Endodermal cell (in vitro differentiated cells): ENCODE data around the gene HIF1A. TPM values are rescaled to one million over a fixed set of nuclear protein-coding genes. Genes with fewer than 3 reads are reported as not detected.

Experiments used
- DNase-seq: peaks from one replicate; pipeline ENCODE4 v3.0.0-alpha.2; 2017
- H3K27ac ChIP-seq: 2 replicates; pipeline ENCODE4 v1.5.1; 2013; ENCODE audit warnings: mild to moderate bottlenecking, low read depth, low read length, moderate library complexity
- H3K27me3 ChIP-seq: 2 replicates; pipeline ENCODE4 v1.6.1; 2013; ENCODE audit warnings: mild to moderate bottlenecking, low read length, moderate library complexity; ENCODE audit not compliant: insufficient read depth, control insufficient read depth, poor library complexity, severe bottlenecking
- H3K36me3 ChIP-seq: 2 replicates; pipeline ENCODE4 v1.7.0; 2013; ENCODE audit warnings: mild to moderate bottlenecking, low read length, moderate library complexity; ENCODE audit not compliant: control insufficient read depth, insufficient read depth
- H3K4me1 ChIP-seq: one replicate; pipeline ENCODE4 v1.7.0; 2013; ENCODE audit warnings: low read length; ENCODE audit not compliant: control insufficient read depth, insufficient read depth
- H3K4me3 ChIP-seq: 2 replicates; pipeline ENCODE4 v1.5.1; 2013; ENCODE audit warnings: mild to moderate bottlenecking, low read length, moderate library complexity
- H3K9ac ChIP-seq: 2 replicates; pipeline ENCODE4 v1.6.1; 2013; ENCODE audit warnings: mild to moderate bottlenecking, low read length, moderate library complexity; ENCODE audit not compliant: poor library complexity, severe bottlenecking; ENCODE audit errors: extremely low read depth
- H3K9me3 ChIP-seq: 2 replicates; pipeline ENCODE4 v1.6.1; 2013; ENCODE audit warnings: mild to moderate bottlenecking, low read length, moderate library complexity; ENCODE audit not compliant: control insufficient read depth
- H3K27ac Mint-ChIP-seq: 2 replicates; pipeline ENCODE4 v1.8.0; 2020; ENCODE audit warnings: mixed read lengths
- H3K27me3 Mint-ChIP-seq: 2 replicates; pipeline ENCODE4 v1.8.0; 2021; ENCODE audit warnings: mild to moderate bottlenecking, mixed read lengths; ENCODE audit not compliant: insufficient read depth
- H3K36me3 Mint-ChIP-seq: 2 replicates; pipeline ENCODE4 v1.8.0; 2020; ENCODE audit warnings: low read depth, mixed read lengths
- H3K4me1 Mint-ChIP-seq: 2 replicates; pipeline ENCODE4 v1.8.0; 2020; ENCODE audit warnings: mixed read lengths
- H3K4me3 Mint-ChIP-seq: 2 replicates; pipeline ENCODE4 v1.8.0; 2020; ENCODE audit warnings: mild to moderate bottlenecking, moderate library complexity, mixed read lengths
- H3K9me3 Mint-ChIP-seq: 2 replicates; pipeline ENCODE4 v1.8.0; 2020; ENCODE audit warnings: mild to moderate bottlenecking, mixed read lengths
- CTCF ChIP-seq: fragments of 200-600 bp; sonication (generic); conservative IDR thresholded peaks from 2 replicates; pipeline ENCODE4 v1.5.0; 2021; ENCODE audit warnings: antibody characterized with exemption, mild to moderate bottlenecking
- WGBS, 2 experiments: methylation state at CpG; one replicate each; pipeline versions ENCODE4 v1.1.5 to v1.1.7; 2013; ENCODE audit warnings: missing lambda C conversion rate in 2 of 2, mixed read lengths in 1 of 2; ENCODE audit not compliant: insufficient coverage in 1 of 2, insufficient read length in 1 of 2; 5-methylcytosine and 5-hydroxymethylcytosine counted together
- total RNA-seq, 2 donors: library from RNA; stranded (reverse); fragmentation: NEBNext Ultra II Directional in 1 of 2; extraction: Animal tissue kit (Norgen Biotek cat#: 25700) in 1 of 2; gene quantifications; 2 replicates in 1 of 2; 3 replicates in 1 of 2; pipeline ENCODE4 v1.2.1, GENCODE V29; 2021

HIF1A gene
- total RNA-seq, 2 donors from 2014 or later: 201 to 227 TPM

DNA sequence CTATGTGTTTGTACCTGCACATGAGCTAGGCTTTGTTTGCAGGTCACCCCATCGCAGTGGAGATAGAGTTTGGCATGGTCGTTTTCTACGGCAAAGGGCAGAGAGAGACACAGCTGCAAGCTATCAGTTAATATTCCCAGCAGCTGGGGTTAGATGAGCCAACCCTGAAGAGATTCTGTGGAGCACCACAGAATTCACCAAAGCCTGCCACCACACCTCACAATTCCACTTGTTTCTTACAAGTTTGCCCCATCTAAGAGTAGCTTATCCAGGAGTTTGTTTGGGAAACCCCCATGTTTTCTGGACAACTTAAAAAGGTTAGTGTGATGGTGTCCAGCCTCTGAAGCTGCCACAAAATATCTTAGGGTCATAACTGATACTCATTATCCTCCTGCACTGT lies 20.0 kb upstream of the HIF1A start:
- TF ChIP-seq CTCF: no peak
- no peaks in the 10 kb centered on the region for H3K27me3 Mint-ChIP-seq
- Histone ChIP-seq H3K4me3 (no peak overlapping the region), H3K36me3 (no peaks in the 10 kb centered on the region), H3K9me3 (no peaks in the 10 kb centered on the region), H3K27me3 (no peaks in the 10 kb centered on the region), H3K27ac (no peak overlapping the region), H3K4me1 (peaks cover 7% of the 10 kb centered on the region), H3K9ac (no peak overlapping the region)
- H3K4me3 Mint-ChIP-seq: no peak overlapping the region
- no peak overlapping the region for H3K27ac Mint-ChIP-seq
- DNase-seq: no peak
- H3K9me3 Mint-ChIP-seq: no peaks in the 10 kb centered on the region
- H3K36me3 Mint-ChIP-seq: no peaks in the 10 kb centered on the region
- 93 to 100% methylated on average over 1 to 3 of the region's 3 CpGs for WGBS, 2 experiments
- H3K4me1 Mint-ChIP-seq: peaks cover 15% of the 10 kb centered on the region

- Mint-ChIP-seq H3K4me3 (no peak overlapping the region), H3K4me1 (peaks cover 15% of the 10 kb centered on the region), H3K27ac (no peak overlapping the region), H3K27me3 (no peaks in the 10 kb centered on the region), H3K9me3 (no peaks in the 10 kb centered on the region), H3K36me3 (no peaks in the 10 kb centered on the region)
- Histone ChIP-seq H3K4me3 (no peak overlapping the region), H3K9me3 (no peaks in the 10 kb centered on the region), H3K27me3 (no peaks in the 10 kb centered on the region), H3K4me1 (peaks cover 7% of the 10 kb centered on the region), H3K9ac (no peak overlapping the region), H3K36me3 (no peaks in the 10 kb centered on the region), H3K27ac (no peak overlapping the region)
- DNase-seq: no peak
- TF ChIP-seq CTCF: no peak
These were observed 17.8 kb upstream of the HIF1A start for GRCh38 chr14:61677479-61677878.

GRCh38 chr14:61678975-61679374 lies 16.3 kb upstream of the HIF1A start:
- Histone ChIP-seq H3K4me1 (peaks cover 7% of the 10 kb centered on the region), H3K27me3 (no peaks in the 10 kb centered on the region), H3K36me3 (no peaks in the 10 kb centered on the region), H3K4me3 (no peak overlapping the region), H3K9me3 (no peaks in the 10 kb centered on the region), H3K9ac (no peak overlapping the region), H3K27ac (no peak overlapping the region)
- Mint-ChIP-seq H3K27me3 (no peaks in the 10 kb centered on the region), H3K27ac (no peak overlapping the region), H3K36me3 (no peaks in the 10 kb centered on the region), H3K4me1 (peaks cover 12% of the 10 kb centered on the region), H3K4me3 (no peak overlapping the region), H3K9me3 (no peaks in the 10 kb centered on the region)
- TF ChIP-seq CTCF: no peak
- WGBS, 2 experiments: 38 to 45% methylated on average over 2 of the region's 2 CpGs
- DNase-seq: peak; percentile 77
